Measurements from ENCODE around the gene EHMT2. TPM values are rescaled to one million over a fixed set of nuclear protein-coding genes. Genes with fewer than 3 reads are reported as not detected.
"Not testable (repeated sequence)": the region's sequence is repeated elsewhere in the genome, so short reads cannot be mapped to it uniquely, and the experiment has no call there.

The EHMT2 gene
- total RNA-seq, 1 donor from 2014 or later = 175 TPM

- Mint-ChIP-seq H3K4me1 (ENCODE audit: low read depth) (peaks cover 5% of the 10 kb centered on the region), H3K4me3 (ENCODE audit: low read depth) (no peak overlapping the region), H3K27ac (peak overlapping the region; percentile 56), H3K9me3 (ENCODE audit: low read depth) (peaks cover 5% of the 10 kb centered on the region), H3K27me3 (no peaks in the 10 kb centered on the region), H3K36me3 (ENCODE audit: insufficient read depth) (peaks cover 12% of the 10 kb centered on the region)
- DNase-seq (ENCODE audit: low spot score, unreplicated experiment) = no peak
- TF ChIP-seq CTCF (IDR thresholded peaks at IDR 0.05; ENCODE audit: unreplicated experiment) = no peak
These were observed 46.0 kb downstream of the EHMT2 start for GRCh38 chr6:31851485-31851832.

GRCh38 chr6:31850765-31851484 lies 46.6 kb downstream of the EHMT2 start:
- Mint-ChIP-seq H3K4me1 (ENCODE audit: low read depth) (peaks cover 5% of the 10 kb centered on the region), H3K9me3 (ENCODE audit: low read depth) (peaks cover 5% of the 10 kb centered on the region), H3K27me3 (no peaks in the 10 kb centered on the region), H3K4me3 (ENCODE audit: low read depth) (no peak overlapping the region), H3K36me3 (ENCODE audit: insufficient read depth) (peaks cover 12% of the 10 kb centered on the region), H3K27ac (peak overlapping the region; percentile 56)
- no peak for DNase-seq (ENCODE audit: low spot score, unreplicated experiment)
- no peak for TF ChIP-seq CTCF (IDR thresholded peaks at IDR 0.05; ENCODE audit: unreplicated experiment)

- no peak for TF ChIP-seq CTCF (IDR thresholded peaks at IDR 0.05; ENCODE audit: unreplicated experiment)
- no peak for DNase-seq (ENCODE audit: low spot score, unreplicated experiment)
- H3K4me1 Mint-ChIP-seq (ENCODE audit: low read depth) = peaks cover 5% of the 10 kb centered on the region
- no peak overlapping the region for H3K27ac Mint-ChIP-seq
- no peak overlapping the region for H3K4me3 Mint-ChIP-seq (ENCODE audit: low read depth)
- no peaks in the 10 kb centered on the region for H3K9me3 Mint-ChIP-seq (ENCODE audit: low read depth)
- H3K27me3 Mint-ChIP-seq = no peaks in the 10 kb centered on the region
- peaks cover 2% of the 10 kb centered on the region for H3K36me3 Mint-ChIP-seq (ENCODE audit: insufficient read depth)
These were observed 50.1 kb downstream of the EHMT2 start for GRCh38 chr6:31847276-31847978.

- no peaks in the 10 kb centered on the region for H3K9me3 Mint-ChIP-seq (ENCODE audit: low read depth)
- no peaks in the 10 kb centered on the region for H3K27me3 Mint-ChIP-seq
- DNase-seq (ENCODE audit: low spot score, unreplicated experiment) = no peak
- no peaks in the 10 kb centered on the region for H3K4me1 Mint-ChIP-seq (ENCODE audit: low read depth)
- H3K36me3 Mint-ChIP-seq (ENCODE audit: insufficient read depth) = peaks cover 13% of the 10 kb centered on the region
- H3K4me3 Mint-ChIP-seq (ENCODE audit: low read depth) = no peak overlapping the region
- H3K27ac Mint-ChIP-seq = no peak overlapping the region
- TF ChIP-seq CTCF (IDR thresholded peaks at IDR 0.05; ENCODE audit: unreplicated experiment) = no peak
These were observed 53.0 kb downstream of the EHMT2 start for GRCh38 chr6:31844507-31844906.

GRCh38 chr6:31842053-31842452 lies 55.4 kb downstream of the EHMT2 start:
- no peak overlapping the region for H3K4me3 Mint-ChIP-seq (ENCODE audit: low read depth)

GRCh38 chr6:31839779-31840126 lies 57.7 kb downstream of the EHMT2 start:
- H3K27me3 Mint-ChIP-seq; H3K9me3 Mint-ChIP-seq (ENCODE audit: low read depth); H3K4me3 Mint-ChIP-seq (ENCODE audit: low read depth); DNase-seq (ENCODE audit: low spot score, unreplicated experiment): not testable (repeated sequence)
- Mint-ChIP-seq H3K27ac (peak overlapping the region; percentile 24), H3K36me3 (ENCODE audit: insufficient read depth) (peaks cover 35% of the 10 kb centered on the region), H3K4me1 (ENCODE audit: low read depth) (peaks cover 28% of the 10 kb centered on the region)

More at GRCh38 chr6:31842053-31842452, 55.4 kb downstream of the EHMT2 start:
- TF ChIP-seq CTCF (IDR thresholded peaks at IDR 0.05; ENCODE audit: unreplicated experiment) = no peak
- Mint-ChIP-seq H3K4me1 (ENCODE audit: low read depth) (peaks cover 10% of the 10 kb centered on the region), H3K27ac (no peak overlapping the region), H3K27me3 (no peaks in the 10 kb centered on the region), H3K9me3 (ENCODE audit: low read depth) (no peaks in the 10 kb centered on the region), H3K36me3 (ENCODE audit: insufficient read depth) (peaks cover 24% of the 10 kb centered on the region)
- DNase-seq (ENCODE audit: low spot score, unreplicated experiment) = no peak

All from progenitor cell of endocrine pancreas (in vitro differentiated cells).